ENCODE data around the gene ARNT2. TPM values are rescaled to one million over a fixed set of nuclear protein-coding genes. Genes with fewer than 3 reads are reported as not detected.

The ARNT2 gene
- under 1 TPM in 1 of 2 experiments, not detected in 1; 0.34 TPM for total RNA-seq

GRCh38 chr15:80404057-80404760 is at the start of gene ARNT2:
Gene ARNT2 (plus strand): TSS chr15:80404382. CDS start chr15:80404516, 134 bp downstream.
- no peaks in the 10 kb centered on the region for H3K9me3 Mint-ChIP-seq
- intact Hi-C loops (cut with micrococcal nuclease): no loop called here
- ATAC-seq (no peak), DNase-seq (no peak)
- no peak for TF ChIP-seq CTCF (IDR thresholded peaks at IDR 0.05)
- H3K4me3 Mint-ChIP-seq: peak within 1 kb of the TSS; percentile 12
- no peaks in the 10 kb centered on the region for H3K36me3 Mint-ChIP-seq (ENCODE audit: low read depth)
- CTCF ChIA-PET: no interaction called here
- POLR2A ChIA-PET: no interaction called here
- H3K4me1 Mint-ChIP-seq (ENCODE audit: low read depth): peaks cover 6% of the 10 kb centered on the region
- H3K27ac Mint-ChIP-seq: no peak within 1 kb of the TSS
- peaks cover 56% of the 10 kb centered on the region for H3K27me3 Mint-ChIP-seq

GRCh38 chr15:80367094-80367493 is 37.1 kb upstream of the ARNT2 start:
- Mint-ChIP-seq H3K27ac (no peak overlapping the region), H3K27me3 (peaks cover 5% of the 10 kb centered on the region), H3K4me1 (ENCODE audit: low read depth) (no peaks in the 10 kb centered on the region), H3K36me3 (ENCODE audit: low read depth) (no peaks in the 10 kb centered on the region), H3K9me3 (peaks cover 24% of the 10 kb centered on the region), H3K4me3 (no peak overlapping the region)
- CTCF ChIA-PET: interaction anchor here (0.6 to 1.5 kb wide), 3 partner anchors 20 to 574 kb away, joined by 3 to 6 read pairs (median 3); no protein-coding TSS in a partner anchor
- no peak for TF ChIP-seq CTCF (IDR thresholded peaks at IDR 0.05)
- DNase-seq (peak; percentile 12), ATAC-seq (no peak)
- POLR2A ChIA-PET: no interaction called here
- intact Hi-C loops (cut with micrococcal nuclease): no loop called here

GRCh38 chr15:80367661-80368060 is 36.5 kb upstream of the ARNT2 start:
- Mint-ChIP-seq H3K9me3 (peaks cover 24% of the 10 kb centered on the region), H3K4me3 (no peak overlapping the region), H3K36me3 (ENCODE audit: low read depth) (no peaks in the 10 kb centered on the region), H3K27ac (no peak overlapping the region), H3K27me3 (peaks cover 5% of the 10 kb centered on the region), H3K4me1 (ENCODE audit: low read depth) (no peaks in the 10 kb centered on the region)
- POLR2A ChIA-PET: no interaction called here
- intact Hi-C loops (cut with micrococcal nuclease): no loop called here
- DNase-seq: no peak
- TF ChIP-seq CTCF (IDR thresholded peaks at IDR 0.05): no peak
- ATAC-seq: no peak
- CTCF ChIA-PET: interaction anchor here (0.6 to 1.5 kb wide), 3 partner anchors 19 to 575 kb away, joined by 3 to 6 read pairs (median 3); no protein-coding TSS in a partner anchor

GRCh38 chr15:80371924-80372323 is 32.3 kb upstream of the ARNT2 start:
- intact Hi-C loops (cut with micrococcal nuclease): no loop called here

More at GRCh38 chr15:80371924-80372323, 32.3 kb upstream of the ARNT2 start:
- POLR2A ChIA-PET: no interaction called here
- Mint-ChIP-seq H3K36me3 (ENCODE audit: low read depth) (no peaks in the 10 kb centered on the region), H3K9me3 (peaks cover 18% of the 10 kb centered on the region), H3K27ac (no peak overlapping the region), H3K4me3 (no peak overlapping the region), H3K4me1 (ENCODE audit: low read depth) (no peaks in the 10 kb centered on the region), H3K27me3 (peaks cover 5% of the 10 kb centered on the region)
- DNase-seq (no peak), ATAC-seq (no peak)
- TF ChIP-seq CTCF (IDR thresholded peaks at IDR 0.05): no peak
- CTCF ChIA-PET: no interaction called here

Data from activated CD8-positive, alpha-beta T cell treated with anti-CD3 and anti-CD28 coated beads for 36 hours (primary cell).